IPS DF 19.7 (cell line): ENCODE results near the gene CUL2.
"Not testable (repeated sequence)": the region's sequence is repeated elsewhere in the genome, so short reads cannot be mapped to it uniquely, and the experiment has no call there.

Experiments
- DNase-seq: peaks from one replicate; pipeline ENCODE4 v3.0.0-alpha.2; 2013; ENCODE audit warnings: low read depth, low spot score

The CUL2 gene

DNA sequence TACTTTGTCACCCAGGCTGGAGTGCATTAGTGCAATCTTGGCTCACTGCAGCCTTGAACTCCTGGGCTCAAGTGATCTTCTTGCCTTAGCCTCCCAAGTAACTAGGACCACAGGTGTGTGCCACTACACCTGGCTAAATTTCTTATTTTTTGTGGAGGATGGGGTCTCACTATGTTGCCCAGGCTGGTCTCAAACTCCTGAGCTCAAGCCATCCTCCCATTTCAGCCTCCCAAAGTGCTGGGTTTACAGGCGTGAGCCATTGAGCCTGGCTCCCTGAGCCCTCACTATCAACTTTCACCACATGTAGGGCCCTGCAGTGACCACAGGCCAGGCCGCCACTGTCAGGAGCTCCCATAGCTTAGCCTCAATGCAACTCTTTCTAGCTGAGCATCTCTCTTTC is 110.2 kb downstream of the CUL2 start:
- DNase-seq, result no peak

DNA sequence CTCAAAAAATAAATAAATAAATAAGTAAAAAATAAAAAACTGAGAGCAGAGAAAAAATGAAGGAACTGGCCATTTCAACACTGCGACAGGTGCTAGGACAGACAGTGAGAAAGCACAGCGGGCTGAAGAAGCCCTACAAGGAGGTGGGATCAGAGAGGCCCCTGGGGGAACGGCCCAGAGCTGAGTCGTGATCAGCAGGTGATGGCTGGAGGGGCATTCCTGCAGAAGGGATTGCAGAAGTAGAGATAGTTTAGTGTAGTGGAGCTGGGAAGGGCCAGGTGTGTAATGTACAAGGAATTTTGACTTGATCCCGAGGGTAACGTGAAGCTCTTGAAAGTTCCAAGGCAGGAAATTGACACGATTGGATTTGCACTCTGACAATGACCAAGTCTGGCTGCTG is 112.1 kb downstream of the CUL2 start:
- no peak for DNase-seq

DNA sequence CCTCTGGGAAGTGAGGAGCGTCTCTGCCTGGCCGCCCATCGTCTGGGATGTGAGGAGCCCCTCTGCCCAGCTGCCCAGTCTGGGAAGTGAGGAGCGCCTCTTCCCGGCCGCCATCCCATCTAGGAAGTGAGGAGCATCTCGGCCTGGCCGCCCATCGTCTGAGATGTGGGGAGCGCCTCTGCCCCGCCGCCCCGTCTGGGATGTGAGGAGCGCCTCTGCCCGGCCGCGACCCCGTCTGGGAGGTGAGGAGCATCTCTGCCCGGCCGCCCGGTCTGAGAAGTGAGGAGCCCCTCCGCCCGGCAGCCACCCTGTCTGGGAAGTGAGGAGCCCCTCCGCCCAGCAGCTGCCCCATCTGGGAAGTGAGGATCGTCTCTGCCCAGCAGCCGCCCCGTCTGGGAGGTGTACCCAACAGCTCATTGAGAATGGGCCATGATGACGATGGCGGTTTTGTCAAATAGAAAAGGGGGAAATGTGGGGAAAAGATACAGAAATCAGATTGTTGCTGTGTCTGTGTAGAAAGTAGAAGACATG is 113.7 kb downstream of the CUL2 start:
- not testable (repeated sequence) for DNase-seq

- DNase-seq, result not testable (repeated sequence)
These were observed 115.6 kb downstream of the CUL2 start for GRCh38 chr10:34974364-34975065.

GRCh38 chr10:34973757-34974156 is 116.4 kb downstream of the CUL2 start:
- not testable (repeated sequence) for DNase-seq

- DNase-seq, result not testable (repeated sequence)
These were observed 117.0 kb downstream of the CUL2 start for GRCh38 chr10:34973121-34973520.

DNA sequence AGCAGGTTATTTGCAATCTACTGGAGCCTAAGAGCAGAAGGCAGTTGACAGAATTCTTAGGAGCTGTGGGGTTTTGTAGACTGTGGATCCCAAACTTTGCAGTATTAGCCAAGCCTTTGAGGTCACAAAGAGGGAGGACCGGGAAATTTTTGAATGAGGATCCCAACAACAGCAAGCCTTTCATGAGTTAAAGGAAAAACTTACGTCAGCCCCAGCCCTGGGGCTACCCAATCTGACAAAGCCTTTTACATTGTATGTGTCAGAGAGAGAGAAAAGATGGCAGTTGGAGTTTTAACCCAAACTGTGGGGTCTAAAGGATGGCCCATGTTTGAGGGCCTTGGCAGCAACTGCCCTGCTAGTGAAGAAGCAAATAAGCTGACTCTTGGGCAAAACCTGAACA is 117.5 kb downstream of the CUL2 start:
- DNase-seq, result not testable (repeated sequence)

- not testable (repeated sequence) for DNase-seq
These were observed 118.4 kb downstream of the CUL2 start for GRCh38 chr10:34971606-34972334.

DNA sequence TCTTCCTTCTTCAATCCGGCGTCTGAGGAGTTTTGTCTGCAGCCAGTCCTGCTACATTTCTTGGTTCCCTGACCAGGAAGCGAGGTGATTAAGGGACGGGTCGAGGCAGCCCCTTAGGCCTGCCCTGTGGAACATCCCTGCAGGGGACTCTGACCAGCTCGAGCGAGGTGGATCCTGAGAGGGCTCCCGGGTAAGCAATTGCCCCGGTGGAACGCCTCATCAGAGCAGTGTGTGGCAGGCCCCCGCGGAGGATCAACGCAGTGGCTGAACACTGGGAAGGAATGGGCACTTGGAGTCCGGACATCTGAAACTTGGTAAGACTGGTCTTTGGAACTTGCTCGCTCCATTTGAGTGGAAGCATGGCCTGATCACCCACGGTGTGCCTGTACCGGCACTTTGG is 121.0 kb downstream of the CUL2 start:
- no peak for DNase-seq

DNA sequence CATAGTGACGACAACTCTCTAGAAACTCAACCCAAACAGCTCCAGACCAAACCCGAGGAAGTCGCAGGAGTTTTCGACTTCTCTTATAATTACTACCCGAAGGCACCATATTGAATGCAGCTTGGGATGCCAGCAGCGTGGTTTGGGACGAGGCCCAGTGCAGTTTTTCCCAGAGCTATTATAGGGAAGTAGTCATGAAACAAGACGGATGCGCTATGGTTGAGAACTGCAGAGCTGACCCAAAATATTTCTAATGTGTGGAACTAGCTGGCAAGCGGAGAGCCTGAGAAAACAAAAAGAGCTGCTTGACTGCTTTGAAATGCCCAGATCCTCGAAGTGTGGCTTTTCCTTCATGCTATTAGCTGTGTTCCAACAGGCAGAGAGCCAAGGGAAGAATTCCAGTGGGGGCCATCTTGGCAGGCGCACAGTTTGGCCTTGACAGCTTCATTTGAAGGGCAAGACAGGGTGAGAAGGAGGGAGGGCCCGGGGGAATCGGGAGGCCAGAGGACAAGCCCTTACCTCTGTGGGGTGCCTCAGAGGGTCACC is 122.7 kb downstream of the CUL2 start:
- no peak for DNase-seq

- DNase-seq, result no peak
These were observed 123.7 kb downstream of the CUL2 start for GRCh38 chr10:34966451-34966850.

- DNase-seq, result no peak
These were observed 124.1 kb downstream of the CUL2 start for GRCh38 chr10:34966040-34966439.

DNA sequence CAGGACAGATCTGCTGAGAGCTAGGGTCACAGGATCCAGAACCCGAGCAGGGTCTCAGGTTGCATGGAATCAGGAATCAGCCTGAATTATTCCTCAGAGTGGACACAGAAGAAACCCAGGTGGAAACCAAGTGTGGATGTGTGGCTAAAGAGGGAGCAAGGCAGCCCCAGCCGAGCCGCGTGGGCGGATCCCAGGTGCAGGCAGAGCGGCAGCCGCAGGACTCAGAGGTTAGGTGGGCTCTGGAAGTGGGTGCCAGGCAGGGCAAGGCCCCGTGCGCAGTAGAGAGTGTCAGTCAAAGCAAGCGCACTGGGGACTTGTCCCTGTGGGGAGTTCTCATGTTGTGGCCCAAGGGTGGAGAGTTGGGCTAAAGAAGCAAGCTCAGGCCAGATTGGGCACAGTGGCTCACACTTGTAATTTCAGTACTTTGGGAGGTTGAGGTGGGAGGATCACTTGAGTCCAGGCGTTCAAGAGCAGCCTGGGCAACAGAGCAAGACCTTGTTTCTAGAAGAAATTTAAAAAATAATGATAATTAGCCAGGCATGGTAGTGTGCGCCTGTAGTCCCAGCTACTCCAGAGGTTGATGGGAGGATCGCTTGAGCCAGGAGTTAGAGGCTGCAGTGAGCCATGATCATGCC is 125.9 kb downstream of the CUL2 start:
- DNase-seq, result no peak

DNA sequence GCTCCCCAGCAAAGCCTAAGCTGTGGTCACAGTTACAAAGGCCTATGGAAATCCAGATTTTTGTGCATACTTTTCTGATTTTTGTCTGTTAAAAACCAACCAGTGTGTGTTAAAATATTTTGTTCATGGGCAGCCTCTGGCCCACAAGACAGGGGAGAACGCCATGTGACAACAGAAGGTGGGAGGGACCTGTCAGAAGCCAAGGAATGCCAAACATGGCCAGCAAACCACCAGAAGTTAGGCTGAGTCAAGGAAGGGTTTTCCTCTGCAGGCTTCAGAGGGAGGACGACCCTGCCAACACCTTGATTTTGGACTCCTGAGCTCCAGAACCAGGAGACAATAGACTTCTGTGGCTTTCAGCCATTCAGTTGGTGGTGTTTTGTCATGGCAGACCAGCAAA is 127.3 kb downstream of the CUL2 start:
- no peak for DNase-seq

GRCh38 chr10:34960983-34961382 is 129.2 kb downstream of the CUL2 start:
- DNase-seq, result no peak

GRCh38 chr10:34959786-34960185 is 130.4 kb downstream of the CUL2 start:
- no peak for DNase-seq

- DNase-seq, result no peak
These were observed 130.8 kb downstream of the CUL2 start for GRCh38 chr10:34959321-34959720.
